Measurements from ENCODE around the gene CDC25B.

GRCh38 chr20:3749087-3749688 lies 46.9 kb upstream of the CDC25B start:
- TF ChIP-seq CTCF (IDR thresholded peaks at IDR 0.05) (no peak), SMC3 (IDR thresholded peaks at IDR 0.05) (no peak), REST (IDR thresholded peaks at IDR 0.05) (no peak), E2F6 (IDR thresholded peaks at IDR 0.05; ENCODE audit: borderline replicate concordance, low read depth) (no peak), JUN (IDR thresholded peaks at IDR 0.05) (no peak), MYC (IDR thresholded peaks at IDR 0.05; ENCODE audit: borderline replicate concordance, low read length) (no peak), MAX (IDR thresholded peaks at IDR 0.05) (no peak), HDAC2 (IDR thresholded peaks at IDR 0.05) (no peak), FOSB (CRISPR knock-in tag; IDR thresholded peaks at IDR 0.05) (no peak), RAD21 (conservative IDR thresholded peaks at IDR 0.05 in 1 of 2, IDR thresholded peaks at IDR 0.05 in 1 of 2) (no peak), EP300 (IDR thresholded peaks at IDR 0.05) (no peak), HMGXB4 (CRISPR knock-in tag; IDR thresholded peaks at IDR 0.05; ENCODE audit: borderline replicate concordance) (no peak), CBX8 (IDR thresholded peaks at IDR 0.05) (no peak)
